ENCODE data around the gene NACC1. TPM values are rescaled to one million over a fixed set of nuclear protein-coding genes. Genes with fewer than 3 reads are reported as not detected.

NACC1 gene
- total RNA-seq, 1 donor from 2014 or later, result 35.5 TPM

GRCh38 chr19:13115936-13116281 lies 2.2 kb upstream of the NACC1 start:
- Histone ChIP-seq H3K4me1 (peaks cover 5 to 29% of the 10 kb centered on the region in 2 donors), H3K27me3 (no peaks in the 10 kb centered on the region), H3K9me3 (no peaks in the 10 kb centered on the region), H3K27ac (peak overlapping the region; percentile 40 to 44), H3K4me3 (peak overlapping the region; percentile 91 to 94), H3K36me3 (peaks cover 6 to 11% of the 10 kb centered on the region in 2 donors)
- no peak for DNase-seq (ENCODE audit: low spot score in 2 of 2)
- no peak for TF ChIP-seq CTCF (IDR thresholded peaks at IDR 0.05)
- intact Hi-C loops (cut with DNase I), result loop anchor here (5.0 kb wide), 1 partner anchor 616 kb away; no protein-coding TSS in a partner anchor

GRCh38 chr19:13116282-13117175 lies 1.5 kb upstream of the NACC1 start, which contains the start of gene TRMT1:
Gene TRMT1 (minus strand): TSS chr19:13116740. CDS start chr19:13116399, 341 bp downstream.
- Histone ChIP-seq H3K4me1 (peaks cover 5 to 29% of the 10 kb centered on the region in 2 donors), H3K27me3 (no peaks in the 10 kb centered on the region), H3K4me3 (peak within 1 kb of the TSS; percentile 91 to 94), H3K27ac (peak within 1 kb of the TSS; percentile 57 to 61), H3K36me3 (peaks cover 6 to 11% of the 10 kb centered on the region in 2 donors), H3K9me3 (no peaks in the 10 kb centered on the region)
- TF ChIP-seq CTCF (IDR thresholded peaks at IDR 0.05), result no peak
- intact Hi-C loops (cut with DNase I), result loop anchor here (1.0 to 5.0 kb wide), 2 partner anchors 34 to 616 kb away; partner anchors contain the start of genes IER2 and STX10
- DNase-seq (ENCODE audit: low spot score in 2 of 2), result peak; percentile 74 to 97

GRCh38 chr19:13117176-13117771 lies 790 bp upstream of the NACC1 start:
- Histone ChIP-seq H3K4me3 (peak overlapping the region; percentile 91 to 94), H3K27me3 (no peaks in the 10 kb centered on the region), H3K27ac (peak overlapping the region; percentile 57 to 61), H3K9me3 (no peaks in the 10 kb centered on the region), H3K4me1 (peaks cover 5 to 29% of the 10 kb centered on the region in 2 donors), H3K36me3 (peaks cover 6% of the 10 kb centered on the region in 2 donors)
- no peak for TF ChIP-seq CTCF (IDR thresholded peaks at IDR 0.05)
- DNase-seq (ENCODE audit: low spot score in 2 of 2), result no peak
- intact Hi-C loops (cut with DNase I), result loop anchor here (1.0 to 5.0 kb wide), 2 partner anchors 33 to 615 kb away; partner anchors contain the start of genes IER2 and STX10

GRCh38 chr19:13118424-13119193 lies 545 bp downstream of the NACC1 start:
- no peak for DNase-seq (ENCODE audit: low spot score in 2 of 2)
- H3K4me1 ChIP-seq, result peaks cover 5 to 29% of the 10 kb centered on the region in 2 donors

More at GRCh38 chr19:13118424-13119193, 545 bp downstream of the NACC1 start:
- no peaks in the 10 kb centered on the region for H3K9me3 ChIP-seq
- no peaks in the 10 kb centered on the region for H3K27me3 ChIP-seq
- intact Hi-C loops (cut with DNase I), result loop anchor here (5.0 kb wide), 1 partner anchor 614 kb away; no protein-coding TSS in a partner anchor
- no peak for TF ChIP-seq CTCF (IDR thresholded peaks at IDR 0.05)
- peaks cover 0 to 6% of the 10 kb centered on the region in 2 donors for H3K36me3 ChIP-seq
- H3K4me3 ChIP-seq, result peak overlapping the region; percentile 92 to 100
- no peak overlapping the region for H3K27ac ChIP-seq
